GM12878 (cell line): ENCODE measurements around the gene BPIFA3. TPM values are rescaled to one million over a fixed set of nuclear protein-coding genes. Genes with fewer than 3 reads are reported as not detected.

Source experiments
- ATAC-seq: fragments of 200-7000 bp; cut with Tn5 transposase; 3 replicates; pipeline ENCODE4 v1.9.1; 2020; ENCODE audit warnings: mild to moderate bottlenecking, moderate library complexity
- BruUV-seq: library from RNA; stranded (reverse); fragments of 400-500 nt; replicated peaks from 2 replicates; lab custom pipeline; 2021; lab: Mats Ljungman, UMichigan
- CTCF ChIA-PET: fragments of 300-600 bp; sonication (Branson Sonifier 250); formaldehyde crosslinking; extraction: SDS; loops from one replicate; lab custom pipeline; 2021; ENCODE audit warnings: inconsistent platforms; lab: Yijun Ruan, JAX
- POLR2A ChIA-PET: fragments of 350-600 bp; formaldehyde crosslinking; extraction: SDS; loops from one replicate; lab custom pipeline; 2021; ENCODE audit warnings: inconsistent platforms; lab: Charles Lee
- RAD21 ChIA-PET: fragments of 300-600 bp; sonication (Branson Sonifier 250); formaldehyde crosslinking; loops from one replicate; lab custom pipeline; 2023; ENCODE audit warnings: antibody characterized with exemption; ENCODE audit not compliant: unreplicated experiment; lab: Charles Lee
- SMC1A ChIA-PET: fragments of 300-600 bp; sonication (Branson Sonifier 250); formaldehyde crosslinking; loops from one replicate; lab custom pipeline; 2023; ENCODE audit not compliant: unreplicated experiment, uncharacterized antibody; lab: Charles Lee
- DNase-seq: peaks from one replicate; pipeline ENCODE4 v3.0.0-alpha.2; 2011; ENCODE audit warnings: low read depth, low spot score
- FAIRE-seq: peaks from 3 replicates; lab custom pipeline; 2011; peaks lifted over from hg19 to GRCh38; lab: Jason Lieb, UNC
- H2AFZ ChIP-seq: 2 replicates; pipeline ENCODE4 v1.6.0; 2011; ENCODE audit warnings: low read depth, low read length, control low read depth; ENCODE audit not compliant: control insufficient read depth
- H3K27ac ChIP-seq: 2 replicates; pipeline ENCODE4 v1.5.1; 2011; ENCODE audit warnings: control low read depth; ENCODE audit not compliant: control insufficient read depth, insufficient read depth
- H3K27me3 ChIP-seq, 2 experiments: replicated peaks in 1 of 2; 2 replicates each; pipeline versions ENCODE4 v1.6.0 to v1.6.1; 2011; ENCODE audit warnings: low read length in 1 of 2; ENCODE audit not compliant: control insufficient read depth in 2 of 2, insufficient read depth in 2 of 2
- H3K36me3 ChIP-seq, 2 experiments: 2 replicates each; pipeline ENCODE4 v1.5.1; 2011; ENCODE audit warnings: low read length in 1 of 2; ENCODE audit not compliant: control insufficient read depth in 2 of 2, insufficient read depth in 2 of 2
- H3K4me1 ChIP-seq: 2 replicates; pipeline ENCODE4 v1.6.1; 2011; ENCODE audit warnings: mild to moderate bottlenecking, low read length, moderate library complexity, mixed read lengths; ENCODE audit not compliant: control insufficient read depth, insufficient read depth
- H3K4me2 ChIP-seq: 2 replicates; pipeline ENCODE4 v1.6.0; 2011; ENCODE audit warnings: control low read depth; ENCODE audit not compliant: control insufficient read depth, insufficient read depth
- H3K4me3 ChIP-seq: fragments of 200-600 bp; sonication (generic); 2 replicates; pipeline ENCODE4 v1.5.1; 2016
- H3K79me2 ChIP-seq: 2 replicates; pipeline ENCODE4 v1.6.0; 2011; ENCODE audit warnings: low read length; ENCODE audit not compliant: control insufficient read depth, insufficient read depth
- H3K9ac ChIP-seq: 2 replicates; pipeline ENCODE4 v1.8.0; 2011; ENCODE audit warnings: low read length, control low read depth, mixed read lengths; ENCODE audit not compliant: control insufficient read depth, insufficient read depth
- H3K9me3 ChIP-seq: replicated peaks from 3 replicates; pipeline ENCODE4 v1.5.1; 2011; ENCODE audit warnings: mild to moderate bottlenecking, low read length; ENCODE audit not compliant: control insufficient read depth, insufficient read depth
- H4K20me1 ChIP-seq: 2 replicates; pipeline ENCODE4 v1.6.0; 2011; ENCODE audit not compliant: control insufficient read depth, insufficient read depth
- CHD1 ChIP-seq: IDR thresholded peaks from 2 replicates; pipeline ENCODE4 v1.6.1; 2012; ENCODE audit warnings: low read depth, low read length, improper control_type of control experiment
- FOS ChIP-seq: IDR thresholded peaks from 3 replicates; pipeline ENCODE4 v1.6.1; 2011; ENCODE audit warnings: borderline replicate concordance; ENCODE audit not compliant: insufficient read length; ENCODE audit errors: extremely low read depth
- IKZF1 ChIP-seq: fragments of 450-650 bp; conservative IDR thresholded peaks from 2 replicates; pipeline ENCODE4 v1.6.1; 2017; ENCODE audit warnings: antibody characterized with exemption, mild to moderate bottlenecking
- JUND ChIP-seq: IDR thresholded peaks from 2 replicates; pipeline ENCODE4 v1.6.1; 2012; ENCODE audit warnings: low read depth, mild to moderate bottlenecking, low read length, improper control_type of control experiment, moderate library complexity
- MTA3 ChIP-seq: IDR thresholded peaks from 2 replicates; pipeline ENCODE4 v1.6.1; 2012; ENCODE audit warnings: low read length, inconsistent platforms, borderline replicate concordance
- PAX8 ChIP-seq: fragments of 450-650 bp; IDR thresholded peaks from 2 replicates; pipeline ENCODE4 v1.6.1; 2017; ENCODE audit warnings: mild to moderate bottlenecking, moderate library complexity
- SMAD1 ChIP-seq: fragments of 450-650 bp; IDR thresholded peaks from 2 replicates; pipeline ENCODE4 v1.6.1; 2018; ENCODE audit warnings: mild to moderate bottlenecking, low read depth; ENCODE audit not compliant: partially characterized antibody
- SMAD5 ChIP-seq: IDR thresholded peaks from 2 replicates; pipeline ENCODE4 v1.6.1; 2016; ENCODE audit warnings: antibody characterized with exemption, low read depth
- SPI1 ChIP-seq: IDR thresholded peaks from 2 replicates; pipeline ENCODE4 v1.6.1; 2011; ENCODE audit warnings: low read depth, mild to moderate bottlenecking, low read length, moderate library complexity, borderline replicate concordance; ENCODE audit not compliant: insufficient read depth
- SREBF1 ChIP-seq: IDR thresholded peaks from 2 replicates; pipeline ENCODE4 v1.6.1; 2012; ENCODE audit warnings: mild to moderate bottlenecking, low read length
- SUZ12 ChIP-seq: fragments of 200-600 bp; sonication (generic); IDR thresholded peaks from one replicate; pipeline ENCODE4 v1.6.1; 2018; ENCODE audit warnings: antibody characterized with exemption, mild to moderate bottlenecking; ENCODE audit not compliant: unreplicated experiment
- TAF1 ChIP-seq: IDR thresholded peaks from 2 replicates; pipeline ENCODE4 v1.6.1; 2011; ENCODE audit warnings: mild to moderate bottlenecking, low read depth, low read length, borderline replicate concordance
- TBL1XR1 ChIP-seq: IDR thresholded peaks from 2 replicates; pipeline ENCODE4 v1.6.1; 2012; ENCODE audit warnings: low read depth, low read length, improper control_type of control experiment
- WGBS: methylation state at CpG from one replicate; pipeline ENCODE4 v1.1.6; 2016; ENCODE audit warnings: low lambda C conversion rate; ENCODE audit not compliant: insufficient replicate concordance, insufficient coverage; ENCODE audit errors: missing lambda C conversion rate; 5-methylcytosine and 5-hydroxymethylcytosine counted together
- in situ Hi-C: fragments of 300-500 bp; cut with MboI; formaldehyde crosslinking; loops from 9 replicates; pipeline ENCODE4 v1.14.3; 2018; ENCODE audit warnings: mixed read lengths
- intact Hi-C: fragments of 100-400 bp; cut with micrococcal nuclease; formaldehyde crosslinking; loops from one replicate; pipeline ENCODE4 v1.14.2; 2022; ENCODE audit not compliant: unreplicated experiment
- polyA plus RNA-seq, 11 experiments: library from polyadenylated mRNA; depleted of rRNA in 4 of 11; unstranded in 6 of 11; stranded (reverse) in 5 of 11; fragments of >200 nt; fragmentation: Nextera tagmentation in 4 of 11; fragmentation: Illumina TruSeq in 1 of 11; extraction: Ambion mirVana in 4 of 11; extraction: Trizol in 1 of 11; gene quantifications; 1 replicate in 1 of 11; 2 replicates in 10 of 11; pipeline versions ENCODE4 v1.2.1 to v1.2.3, GENCODE V29; 2011 to 2016; ENCODE audit warnings: inconsistent platforms in 2 of 11, missing spikeins in 2 of 11, low read depth in 1 of 11
- total RNA-seq, 4 experiments: library from RNA; depleted of rRNA in 3 of 4; stranded (reverse); fragments of >200 nt in 3 of 4; fragmentation: Illumina TruSeq in 1 of 4; extraction: Trizol in 1 of 4; gene quantifications; 2 replicates each; pipeline versions ENCODE4 v1.2.1 to v1.2.3, GENCODE V29; 2013 to 2021
- TF ChIP-seq, protein P1 (sequence below): IDR thresholded peaks from 2 replicates; pipeline ENCODE4 v1.6.1; 2011; ENCODE audit warnings: low read depth, mild to moderate bottlenecking, low read length, moderate library complexity, borderline replicate concordance; ENCODE audit errors: extremely low read depth
- TF ChIP-seq, protein P2 (sequence below): fragments of 150-350 bp; IDR thresholded peaks from 2 replicates; pipeline ENCODE4 v1.6.1; 2016; ENCODE audit warnings: low read depth, low read length
- TF ChIP-seq, protein P3 (sequence below): fragments of 450-650 bp; formaldehyde crosslinking; IDR thresholded peaks from 2 replicates; pipeline ENCODE4 v1.4.0; 2020; ENCODE audit warnings: mild to moderate bottlenecking, moderate library complexity
- TF ChIP-seq, protein P4 (sequence below): fragments of 450-650 bp; IDR thresholded peaks from 2 replicates; pipeline ENCODE4 v1.6.1; 2016; ENCODE audit warnings: mild to moderate bottlenecking

The BPIFA3 gene
- total and polyA plus RNA-seq, 10 of the 15 experiments (the other 5 are each of a cell fraction or from before 2014, with no cell fraction given): not detected

DNA sequence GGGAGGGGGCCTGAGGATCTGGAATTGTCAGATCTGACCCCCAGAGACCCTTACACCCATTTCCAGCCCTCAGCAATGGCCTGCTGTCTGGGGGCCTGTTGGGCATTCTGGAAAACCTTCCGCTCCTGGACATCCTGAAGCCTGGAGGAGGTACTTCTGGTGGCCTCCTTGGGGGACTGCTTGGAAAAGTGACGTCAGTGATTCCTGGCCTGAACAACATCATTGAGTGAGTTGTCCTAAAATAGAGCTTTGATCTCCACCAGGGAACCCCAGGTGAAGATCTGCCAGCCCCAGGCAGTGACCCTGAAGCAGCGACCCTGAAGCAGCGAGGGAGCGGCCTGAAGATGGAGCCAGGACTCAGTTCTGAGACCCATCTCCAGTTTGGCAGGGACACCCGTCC lies 20.8 kb downstream of the BPIFA3 start:
- SMC1A ChIA-PET: no interaction called here
- H2AFZ ChIP-seq: no peak overlapping the region
- H3K9ac ChIP-seq: no peak overlapping the region
- no peaks in the 10 kb centered on the region for H3K79me2 ChIP-seq
- no peak for ATAC-seq
- peaks cover 0 to 1% of the 10 kb centered on the region in 2 experiments; a peak in 1 of 4 replicates for H3K27me3 ChIP-seq
- no peaks in the 10 kb centered on the region for H3K36me3 ChIP-seq
- DNase-seq: no peak
- H3K4me3 ChIP-seq: no peak overlapping the region
- no TSS peak for BruUV-seq
- WGBS: 45% methylated on average over 6 of the region's 6 CpGs
- RAD21 ChIA-PET: no interaction called here
- no peaks in the 10 kb centered on the region for H4K20me1 ChIP-seq
- H3K27ac ChIP-seq: no peak overlapping the region
- POLR2A ChIA-PET: no interaction called here
- CTCF ChIA-PET: no interaction called here
- no peaks in the 10 kb centered on the region for H3K4me1 ChIP-seq
- intact Hi-C loops: no loop called here
- no peak overlapping the region for H3K4me2 ChIP-seq
- H3K9me3 ChIP-seq: no peaks in the 10 kb centered on the region
- in situ Hi-C loops: no loop called here
- no peak for FAIRE-seq
- TF ChIP-seq IKZF1 (no peak), JUND (no peak), SPI1 (no peak), TBL1XR1 (no peak), SUZ12 (no peak), TAF1 (no peak), SMAD5 (no peak), SREBF1 (no peak), MTA3 (no peak), PAX8 (no peak), CHD1 (no peak), SMAD1 (no peak), FOS (no peak)
- TF ChIP-seq, protein P1, sequence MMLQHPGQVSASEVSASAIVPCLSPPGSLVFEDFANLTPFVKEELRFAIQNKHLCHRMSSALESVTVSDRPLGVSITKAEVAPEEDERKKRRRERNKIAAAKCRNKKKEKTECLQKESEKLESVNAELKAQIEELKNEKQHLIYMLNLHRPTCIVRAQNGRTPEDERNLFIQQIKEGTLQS: no peak
- TF ChIP-seq, protein P2, sequence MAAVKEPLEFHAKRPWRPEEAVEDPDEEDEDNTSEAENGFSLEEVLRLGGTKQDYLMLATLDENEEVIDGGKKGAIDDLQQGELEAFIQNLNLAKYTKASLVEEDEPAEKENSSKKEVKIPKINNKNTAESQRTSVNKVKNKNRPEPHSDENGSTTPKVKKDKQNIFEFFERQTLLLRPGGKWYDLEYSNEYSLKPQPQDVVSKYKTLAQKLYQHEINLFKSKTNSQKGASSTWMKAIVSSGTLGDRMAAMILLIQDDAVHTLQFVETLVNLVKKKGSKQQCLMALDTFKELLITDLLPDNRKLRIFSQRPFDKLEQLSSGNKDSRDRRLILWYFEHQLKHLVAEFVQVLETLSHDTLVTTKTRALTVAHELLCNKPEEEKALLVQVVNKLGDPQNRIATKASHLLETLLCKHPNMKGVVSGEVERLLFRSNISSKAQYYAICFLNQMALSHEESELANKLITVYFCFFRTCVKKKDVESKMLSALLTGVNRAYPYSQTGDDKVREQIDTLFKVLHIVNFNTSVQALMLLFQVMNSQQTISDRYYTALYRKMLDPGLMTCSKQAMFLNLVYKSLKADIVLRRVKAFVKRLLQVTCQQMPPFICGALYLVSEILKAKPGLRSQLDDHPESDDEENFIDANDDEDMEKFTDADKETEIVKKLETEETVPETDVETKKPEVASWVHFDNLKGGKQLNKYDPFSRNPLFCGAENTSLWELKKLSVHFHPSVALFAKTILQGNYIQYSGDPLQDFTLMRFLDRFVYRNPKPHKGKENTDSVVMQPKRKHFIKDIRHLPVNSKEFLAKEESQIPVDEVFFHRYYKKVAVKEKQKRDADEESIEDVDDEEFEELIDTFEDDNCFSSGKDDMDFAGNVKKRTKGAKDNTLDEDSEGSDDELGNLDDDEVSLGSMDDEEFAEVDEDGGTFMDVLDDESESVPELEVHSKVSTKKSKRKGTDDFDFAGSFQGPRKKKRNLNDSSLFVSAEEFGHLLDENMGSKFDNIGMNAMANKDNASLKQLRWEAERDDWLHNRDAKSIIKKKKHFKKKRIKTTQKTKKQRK: no peak
- TF ChIP-seq, protein P3, sequence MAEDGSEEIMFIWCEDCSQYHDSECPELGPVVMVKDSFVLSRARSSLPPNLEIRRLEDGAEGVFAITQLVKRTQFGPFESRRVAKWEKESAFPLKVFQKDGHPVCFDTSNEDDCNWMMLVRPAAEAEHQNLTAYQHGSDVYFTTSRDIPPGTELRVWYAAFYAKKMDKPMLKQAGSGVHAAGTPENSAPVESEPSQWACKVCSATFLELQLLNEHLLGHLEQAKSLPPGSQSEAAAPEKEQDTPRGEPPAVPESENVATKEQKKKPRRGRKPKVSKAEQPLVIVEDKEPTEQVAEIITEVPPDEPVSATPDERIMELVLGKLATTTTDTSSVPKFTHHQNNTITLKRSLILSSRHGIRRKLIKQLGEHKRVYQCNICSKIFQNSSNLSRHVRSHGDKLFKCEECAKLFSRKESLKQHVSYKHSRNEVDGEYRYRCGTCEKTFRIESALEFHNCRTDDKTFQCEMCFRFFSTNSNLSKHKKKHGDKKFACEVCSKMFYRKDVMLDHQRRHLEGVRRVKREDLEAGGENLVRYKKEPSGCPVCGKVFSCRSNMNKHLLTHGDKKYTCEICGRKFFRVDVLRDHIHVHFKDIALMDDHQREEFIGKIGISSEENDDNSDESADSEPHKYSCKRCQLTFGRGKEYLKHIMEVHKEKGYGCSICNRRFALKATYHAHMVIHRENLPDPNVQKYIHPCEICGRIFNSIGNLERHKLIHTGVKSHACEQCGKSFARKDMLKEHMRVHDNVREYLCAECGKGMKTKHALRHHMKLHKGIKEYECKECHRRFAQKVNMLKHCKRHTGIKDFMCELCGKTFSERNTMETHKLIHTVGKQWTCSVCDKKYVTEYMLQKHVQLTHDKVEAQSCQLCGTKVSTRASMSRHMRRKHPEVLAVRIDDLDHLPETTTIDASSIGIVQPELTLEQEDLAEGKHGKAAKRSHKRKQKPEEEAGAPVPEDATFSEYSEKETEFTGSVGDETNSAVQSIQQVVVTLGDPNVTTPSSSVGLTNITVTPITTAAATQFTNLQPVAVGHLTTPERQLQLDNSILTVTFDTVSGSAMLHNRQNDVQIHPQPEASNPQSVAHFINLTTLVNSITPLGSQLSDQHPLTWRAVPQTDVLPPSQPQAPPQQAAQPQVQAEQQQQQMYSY: no peak
- TF ChIP-seq, protein P4, sequence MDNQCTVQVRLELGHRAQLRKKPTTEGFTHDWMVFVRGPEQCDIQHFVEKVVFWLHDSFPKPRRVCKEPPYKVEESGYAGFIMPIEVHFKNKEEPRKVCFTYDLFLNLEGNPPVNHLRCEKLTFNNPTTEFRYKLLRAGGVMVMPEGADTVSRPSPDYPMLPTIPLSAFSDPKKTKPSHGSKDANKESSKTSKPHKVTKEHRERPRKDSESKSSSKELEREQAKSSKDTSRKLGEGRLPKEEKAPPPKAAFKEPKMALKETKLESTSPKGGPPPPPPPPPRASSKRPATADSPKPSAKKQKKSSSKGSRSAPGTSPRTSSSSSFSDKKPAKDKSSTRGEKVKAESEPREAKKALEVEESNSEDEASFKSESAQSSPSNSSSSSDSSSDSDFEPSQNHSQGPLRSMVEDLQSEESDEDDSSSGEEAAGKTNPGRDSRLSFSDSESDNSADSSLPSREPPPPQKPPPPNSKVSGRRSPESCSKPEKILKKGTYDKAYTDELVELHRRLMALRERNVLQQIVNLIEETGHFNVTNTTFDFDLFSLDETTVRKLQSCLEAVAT: no peak
